CD8-positive, alpha-beta memory T cell (primary cell): ENCODE measurements around the gene CAMK2D. TPM values are rescaled to one million over a fixed set of nuclear protein-coding genes. Genes with fewer than 3 reads are reported as not detected.

Source experiments
- CTCF ChIA-PET: fragments of 350-600 bp; sonication (Branson Sonifier 250); formaldehyde crosslinking; loops from one replicate; lab custom pipeline; 2021; ENCODE audit warnings: antibody characterized with exemption; lab: Charles Lee
- POLR2A ChIA-PET: fragments of 350-600 bp; sonication (Branson Sonifier 250); formaldehyde crosslinking; loops from one replicate; lab custom pipeline; 2021; ENCODE audit warnings: antibody characterized with exemption; lab: Charles Lee
- DNase-seq, 5 donors: peaks; one replicate each; pipeline versions ENCODE4 v3.0.0 to v3.0.0-alpha.2; 2020 to 2022; ENCODE audit warnings: mixed read lengths in 1 of 5
- H3K27ac ChIP-seq: one replicate; pipeline ENCODE4 v1.7.0; 2013; ENCODE audit warnings: low read depth, mild to moderate bottlenecking, low read length, moderate library complexity
- H3K27me3 ChIP-seq: 2 replicates; pipeline ENCODE4 v1.7.0; 2013; ENCODE audit warnings: low read length, mild to moderate bottlenecking; ENCODE audit not compliant: insufficient read depth, poor library complexity, severe bottlenecking
- H3K36me3 ChIP-seq: 2 replicates; pipeline ENCODE4 v1.7.0; 2013; ENCODE audit warnings: mild to moderate bottlenecking, low read length, moderate library complexity; ENCODE audit not compliant: insufficient read depth
- H3K4me1 ChIP-seq: 2 replicates; pipeline ENCODE4 v1.7.0; 2013; ENCODE audit warnings: mild to moderate bottlenecking, low read length, moderate library complexity; ENCODE audit not compliant: insufficient read depth
- H3K4me3 ChIP-seq: 2 replicates; pipeline ENCODE4 v1.7.0; 2013; ENCODE audit warnings: mild to moderate bottlenecking, low read length
- H3K9me3 ChIP-seq: 2 replicates; pipeline ENCODE4 v1.7.0; 2013; ENCODE audit warnings: mild to moderate bottlenecking, low read length
- H3K27ac Mint-ChIP-seq, 8 donors: one replicate each; pipeline ENCODE4 v1.8.0; 2020 to 2021; ENCODE audit warnings: mixed read lengths in 8 of 8, mild to moderate bottlenecking in 6 of 8, inconsistent platforms in 3 of 8, moderate library complexity in 3 of 8
- H3K27me3 Mint-ChIP-seq, 2 donors: one replicate each; pipeline ENCODE4 v1.8.0; 2020 to 2021; ENCODE audit warnings: mixed read lengths in 2 of 2, mild to moderate bottlenecking in 1 of 2, moderate library complexity in 1 of 2
- H3K36me3 Mint-ChIP-seq, 3 donors: one replicate each; pipeline ENCODE4 v1.8.0; 2020 to 2021; ENCODE audit warnings: mixed read lengths in 3 of 3, inconsistent platforms in 1 of 3, mild to moderate bottlenecking in 1 of 3
- H3K4me1 Mint-ChIP-seq, 3 donors: one replicate each; pipeline ENCODE4 v1.8.0; 2020 to 2021; ENCODE audit warnings: mixed read lengths in 3 of 3, inconsistent platforms in 1 of 3, mild to moderate bottlenecking in 1 of 3
- H3K4me3 Mint-ChIP-seq, 7 donors: one replicate each; pipeline ENCODE4 v1.8.0; 2020 to 2021; ENCODE audit warnings: mixed read lengths in 7 of 7, mild to moderate bottlenecking in 6 of 7, moderate library complexity in 4 of 7, inconsistent platforms in 2 of 7
- H3K9me3 Mint-ChIP-seq, 5 donors: one replicate each; pipeline ENCODE4 v1.8.0; 2020 to 2022; ENCODE audit warnings: mixed read lengths in 5 of 5, mild to moderate bottlenecking in 3 of 5, moderate library complexity in 2 of 5, inconsistent platforms in 1 of 5
- polyA plus RNA-seq: library from polyadenylated mRNA; unstranded; fragments of 300-500 nt; fragmentation: Illumina TruSeq; gene quantifications from one replicate; pipeline ENCODE4 v1.2.3, GENCODE V29; 2021
- total RNA-seq, 2 experiments: library from RNA; stranded (reverse); gene quantifications; one replicate each; pipeline ENCODE4 v1.2.3, GENCODE V29; 2021

Gene CAMK2D
- total and polyA plus RNA-seq, 3 experiments from 2014 or later = 19.6 to 57.6 (median 56.0) TPM

- Histone ChIP-seq H3K27me3 (no peaks in the 10 kb centered on the region), H3K9me3 (no peaks in the 10 kb centered on the region), H3K4me3 (no peak overlapping the region), H3K27ac (no peak overlapping the region), H3K4me1 (no peaks in the 10 kb centered on the region), H3K36me3 (no peaks in the 10 kb centered on the region)
- Mint-ChIP-seq H3K9me3 (no peaks in the 10 kb centered on the region), H3K27me3 (no peaks in the 10 kb centered on the region), H3K27ac (no peak overlapping the region), H3K4me3 (no peak overlapping the region), H3K36me3 (peaks cover 14 to 34% (median 18%) of the 10 kb centered on the region in 3 donors), H3K4me1 (peaks cover 0 to 10% (median 4%) of the 10 kb centered on the region in 3 donors)
- CTCF ChIA-PET = interaction anchor here (1.3 kb wide), 1 partner anchor 22 kb away, joined by 3 read pairs; no protein-coding TSS in a partner anchor
- no peak for DNase-seq
- POLR2A ChIA-PET = no interaction called here
Measured at GRCh38 chr4:113467581-113467980, 294.0 kb downstream of the CAMK2D start.

- ChIA-PET CTCF (interaction anchor here (0.6 kb wide), 1 partner anchor 264 kb away, joined by 3 read pairs; no protein-coding TSS in a partner anchor), POLR2A (no interaction called here)
- no peaks in the 10 kb centered on the region for H3K9me3 ChIP-seq
- no peak overlapping the region for H3K4me3 ChIP-seq
- no peaks in the 10 kb centered on the region for H3K27me3 Mint-ChIP-seq
- no peaks in the 10 kb centered on the region for H3K27me3 ChIP-seq
- no peaks in the 10 kb centered on the region for H3K4me1 Mint-ChIP-seq
- H3K4me1 ChIP-seq = no peaks in the 10 kb centered on the region
- DNase-seq = no peak
- no peaks in the 10 kb centered on the region for H3K36me3 ChIP-seq
- H3K27ac ChIP-seq = no peak overlapping the region
- H3K36me3 Mint-ChIP-seq = peaks cover 12 to 53% (median 27%) of the 10 kb centered on the region in 3 donors
- H3K4me3 Mint-ChIP-seq = no peak overlapping the region
- no peaks in the 10 kb centered on the region for H3K9me3 Mint-ChIP-seq
- no peak overlapping the region for H3K27ac Mint-ChIP-seq
Measured at GRCh38 chr4:113462286-113462685, 299.3 kb downstream of the CAMK2D start.

GRCh38 chr4:113461281-113461680 lies 300.3 kb downstream of the CAMK2D start:
- H3K36me3 ChIP-seq = no peaks in the 10 kb centered on the region
- no peaks in the 10 kb centered on the region for H3K9me3 Mint-ChIP-seq
- H3K27me3 ChIP-seq = no peaks in the 10 kb centered on the region
- no peaks in the 10 kb centered on the region for H3K4me1 ChIP-seq
- H3K27me3 Mint-ChIP-seq = no peaks in the 10 kb centered on the region
- H3K4me1 Mint-ChIP-seq = no peaks in the 10 kb centered on the region
- peak overlapping the region in 1 of 8 donors; percentile 17 for H3K27ac Mint-ChIP-seq
- ChIA-PET CTCF (no interaction called here), POLR2A (no interaction called here)
- DNase-seq = no peak
- no peak overlapping the region for H3K4me3 Mint-ChIP-seq
- no peak overlapping the region for H3K4me3 ChIP-seq
- no peaks in the 10 kb centered on the region for H3K9me3 ChIP-seq
- H3K27ac ChIP-seq = no peak overlapping the region
- H3K36me3 Mint-ChIP-seq = peaks cover 17 to 58% (median 32%) of the 10 kb centered on the region in 3 donors

GRCh38 chr4:113457886-113458285 lies 303.7 kb downstream of the CAMK2D start:
- no peaks in the 10 kb centered on the region for H3K9me3 ChIP-seq
- H3K4me1 ChIP-seq = no peaks in the 10 kb centered on the region
- H3K36me3 ChIP-seq = no peaks in the 10 kb centered on the region
- H3K4me3 Mint-ChIP-seq = no peak overlapping the region
- H3K36me3 Mint-ChIP-seq = peaks cover 14 to 67% (median 26%) of the 10 kb centered on the region in 3 donors
- peak overlapping the region in 2 of 8 donors; percentile 31 to 92 for H3K27ac Mint-ChIP-seq
- H3K27me3 ChIP-seq = no peaks in the 10 kb centered on the region
- H3K27ac ChIP-seq = no peak overlapping the region
- no peaks in the 10 kb centered on the region for H3K4me1 Mint-ChIP-seq
- H3K4me3 ChIP-seq = no peak overlapping the region
- ChIA-PET CTCF (no interaction called here), POLR2A (no interaction called here)
- H3K27me3 Mint-ChIP-seq = no peaks in the 10 kb centered on the region
- DNase-seq = no peak
- H3K9me3 Mint-ChIP-seq = no peaks in the 10 kb centered on the region

- Mint-ChIP-seq H3K9me3 (no peaks in the 10 kb centered on the region), H3K4me1 (no peaks in the 10 kb centered on the region), H3K27ac (no peak overlapping the region), H3K4me3 (no peak overlapping the region), H3K36me3 (peaks cover 14 to 65% (median 26%) of the 10 kb centered on the region in 3 donors), H3K27me3 (no peaks in the 10 kb centered on the region)
- Histone ChIP-seq H3K36me3 (no peaks in the 10 kb centered on the region), H3K27ac (no peak overlapping the region), H3K4me1 (no peaks in the 10 kb centered on the region), H3K9me3 (no peaks in the 10 kb centered on the region), H3K27me3 (no peaks in the 10 kb centered on the region), H3K4me3 (no peak overlapping the region)
- ChIA-PET CTCF (no interaction called here), POLR2A (no interaction called here)
- no peak for DNase-seq
Measured at GRCh38 chr4:113457121-113457520, 304.4 kb downstream of the CAMK2D start.

- Mint-ChIP-seq H3K4me1 (no peaks in the 10 kb centered on the region), H3K4me3 (no peak overlapping the region), H3K27me3 (no peaks in the 10 kb centered on the region), H3K27ac (no peak overlapping the region), H3K36me3 (peaks cover 14 to 60% (median 23%) of the 10 kb centered on the region in 3 donors), H3K9me3 (no peaks in the 10 kb centered on the region)
- Histone ChIP-seq H3K36me3 (no peaks in the 10 kb centered on the region), H3K27ac (no peak overlapping the region), H3K27me3 (no peaks in the 10 kb centered on the region), H3K4me1 (no peaks in the 10 kb centered on the region), H3K4me3 (no peak overlapping the region), H3K9me3 (no peaks in the 10 kb centered on the region)
- DNase-seq = no peak
- POLR2A ChIA-PET = no interaction called here
- CTCF ChIA-PET = no interaction called here
Measured at GRCh38 chr4:113455061-113455460, 306.5 kb downstream of the CAMK2D start.

GRCh38 chr4:113452868-113453620 lies 308.5 kb downstream of the CAMK2D start:
- H3K4me1 Mint-ChIP-seq = no peaks in the 10 kb centered on the region
- Histone ChIP-seq H3K4me3 (no peak overlapping the region), H3K27ac (no peak overlapping the region), H3K4me1 (no peaks in the 10 kb centered on the region), H3K36me3 (no peaks in the 10 kb centered on the region), H3K27me3 (no peaks in the 10 kb centered on the region), H3K9me3 (no peaks in the 10 kb centered on the region)
- no peaks in the 10 kb centered on the region for H3K27me3 Mint-ChIP-seq
- CTCF ChIA-PET = no interaction called here
- H3K36me3 Mint-ChIP-seq = peaks cover 14 to 47% (median 24%) of the 10 kb centered on the region in 3 donors
- no peak overlapping the region for H3K4me3 Mint-ChIP-seq
- POLR2A ChIA-PET = no interaction called here
- H3K9me3 Mint-ChIP-seq = no peaks in the 10 kb centered on the region
- H3K27ac Mint-ChIP-seq = peak overlapping the region in 3 of 8 donors; percentile 19 to 75 (median 27)
- DNase-seq = no peak

- Histone ChIP-seq H3K4me1 (no peaks in the 10 kb centered on the region), H3K9me3 (no peaks in the 10 kb centered on the region), H3K27me3 (no peaks in the 10 kb centered on the region), H3K4me3 (no peak overlapping the region), H3K36me3 (no peaks in the 10 kb centered on the region), H3K27ac (no peak overlapping the region)
- Mint-ChIP-seq H3K4me3 (no peak overlapping the region), H3K36me3 (peaks cover 8 to 39% (median 19%) of the 10 kb centered on the region in 3 donors), H3K9me3 (peaks cover 0 to under 1% (median 0%) of the 10 kb centered on the region in 5 donors), H3K27ac (no peak overlapping the region), H3K27me3 (no peaks in the 10 kb centered on the region), H3K4me1 (no peaks in the 10 kb centered on the region)
- POLR2A ChIA-PET = no interaction called here
- DNase-seq = no peak
- CTCF ChIA-PET = no interaction called here
Measured at GRCh38 chr4:113452152-113452551, 309.4 kb downstream of the CAMK2D start.
